ENCODE results near the gene TENM3. TPM values are rescaled to one million over a fixed set of nuclear protein-coding genes. Genes with fewer than 3 reads are reported as not detected.

The TENM3 gene
- total and polyA plus RNA-seq, 12 donors = 2.6 to 54.4 (median 42.8) TPM

- no peaks in the 10 kb centered on the region for H3K4me1 ChIP-seq (replicated peaks in 1 of 2)
- intact Hi-C loops (cut with DNase I) = no loop called here
- no peaks in the 10 kb centered on the region for H3K27me3 ChIP-seq
- TF ChIP-seq POLR2A (IDR thresholded peaks at IDR 0.05) (no peak), CTCF (IDR thresholded peaks at IDR 0.05) (no peak)
- no peak overlapping the region for H3K4me3 ChIP-seq
- no peaks in the 10 kb centered on the region for H3K9me3 ChIP-seq (replicated peaks in 1 of 3)
- H3K27ac ChIP-seq = no peak overlapping the region
- H3K36me3 ChIP-seq (replicated peaks in 1 of 2) = no peaks in the 10 kb centered on the region
- 64 to 68% (median 66%) methylated on average over 2 of the region's 2 CpGs for WGBS, 4 donors
- no peak for DNase-seq
Observed at GRCh38 chr4:182338746-182339145, 95.5 kb downstream of the TENM3 start.

GRCh38 chr4:182339221-182339641 lies 96.0 kb downstream of the TENM3 start:
- WGBS, 4 donors = 69 to 82% (median 75%) methylated on average over 4 of the region's 4 CpGs

GRCh38 chr4:182343453-182343852 lies 100.3 kb downstream of the TENM3 start:
- TF ChIP-seq CTCF (IDR thresholded peaks at IDR 0.05) (no peak), POLR2A (IDR thresholded peaks at IDR 0.05) (no peak)
- 59 to 78% (median 63%) methylated on average over 4 of the region's 4 CpGs for WGBS, 4 donors

More at GRCh38 chr4:182339221-182339641, 96.0 kb downstream of the TENM3 start:
- Histone ChIP-seq H3K4me3 (no peak overlapping the region), H3K27me3 (no peaks in the 10 kb centered on the region), H3K36me3 (replicated peaks in 1 of 2) (no peaks in the 10 kb centered on the region), H3K9me3 (replicated peaks in 1 of 3) (no peaks in the 10 kb centered on the region), H3K4me1 (replicated peaks in 1 of 2) (no peaks in the 10 kb centered on the region), H3K27ac (no peak overlapping the region)
- DNase-seq = no peak
- TF ChIP-seq CTCF (IDR thresholded peaks at IDR 0.05) = no peak
- no peak for TF ChIP-seq POLR2A (IDR thresholded peaks at IDR 0.05)
- intact Hi-C loops (cut with DNase I) = no loop called here

GRCh38 chr4:182344968-182345367 lies 101.8 kb downstream of the TENM3 start:
- Histone ChIP-seq H3K27ac (no peak overlapping the region), H3K27me3 (no peaks in the 10 kb centered on the region), H3K36me3 (replicated peaks in 1 of 2) (no peaks in the 10 kb centered on the region), H3K4me3 (no peak overlapping the region), H3K9me3 (replicated peaks in 1 of 3) (no peaks in the 10 kb centered on the region), H3K4me1 (replicated peaks in 1 of 2) (peaks cover 0 to 4% of the 10 kb centered on the region in 2 donors)
- TF ChIP-seq CTCF (IDR thresholded peaks at IDR 0.05) (no peak), POLR2A (IDR thresholded peaks at IDR 0.05) (no peak)
- DNase-seq = no peak
- WGBS, 4 donors = 52 to 55% (median 54%) methylated on average over 6 of the region's 6 CpGs
- intact Hi-C loops (cut with DNase I) = no loop called here

More at GRCh38 chr4:182343453-182343852, 100.3 kb downstream of the TENM3 start:
- Histone ChIP-seq H3K27ac (no peak overlapping the region), H3K4me1 (replicated peaks in 1 of 2) (peaks cover 0 to 4% of the 10 kb centered on the region in 2 donors), H3K9me3 (replicated peaks in 1 of 3) (no peaks in the 10 kb centered on the region), H3K36me3 (replicated peaks in 1 of 2) (no peaks in the 10 kb centered on the region), H3K4me3 (no peak overlapping the region), H3K27me3 (no peaks in the 10 kb centered on the region)
- intact Hi-C loops (cut with DNase I) = no loop called here
- no peak for DNase-seq

Data from adrenal gland (tissue), 12 donors.